ENCODE results near the gene ZNF575. TPM values are rescaled to one million over a fixed set of nuclear protein-coding genes. Genes with fewer than 3 reads are reported as not detected.

The ZNF575 gene
- total and polyA plus RNA-seq, 2 experiments from 2014 or later, result 0.10 to 0.65 TPM

- Histone ChIP-seq H3F3A (replicated peaks; ENCODE audit: low read depth) (no peaks in the 10 kb centered on the region), H2AFZ (no peak overlapping the region)
- no peak for DNase-seq (ENCODE audit: low spot score)
These were observed 46.6 kb upstream of the ZNF575 start for GRCh38 chr19:43486412-43486811.

More at GRCh38 chr19:43486412-43486811, 46.6 kb upstream of the ZNF575 start:
- no peaks in the 10 kb centered on the region for H3K4me1 Mint-ChIP-seq
- H3K4me3 Mint-ChIP-seq, result no peak overlapping the region
- peaks cover 4% of the 10 kb centered on the region for H3K27me3 Mint-ChIP-seq (ENCODE audit: insufficient read depth, low read depth, poor library complexity)
- Histone ChIP-seq H3K9me2 (ENCODE audit: insufficient read depth) (no peaks in the 10 kb centered on the region), H3K4me1 (ENCODE audit: insufficient read depth) (no peaks in the 10 kb centered on the region), H3K36me3 (ENCODE audit: insufficient read depth) (no peaks in the 10 kb centered on the region), H4K20me1 (replicated peaks; ENCODE audit: insufficient read depth) (no peaks in the 10 kb centered on the region), H3K27ac (ENCODE audit: low read depth) (no peak overlapping the region), H3K4me2 (no peak overlapping the region), H3K79me2 (replicated peaks; ENCODE audit: insufficient read depth) (no peaks in the 10 kb centered on the region), H3K27me3 (ENCODE audit: insufficient read depth) (no peaks in the 10 kb centered on the region), H3K4me3 (no peak overlapping the region)
- H3K9me3 Mint-ChIP-seq, result no peaks in the 10 kb centered on the region
- TF ChIP-seq POLR2AphosphoS5 (IDR thresholded peaks at IDR 0.05; ENCODE audit: low read depth) (no peak), REST (IDR thresholded peaks at IDR 0.05; ENCODE audit: unreplicated experiment) (no peak), JUNB (IDR thresholded peaks at IDR 0.05; ENCODE audit: unreplicated experiment) (no peak), ZNF114 (CRISPR knock-in tag; IDR thresholded peaks at IDR 0.05) (no peak), CTCF (conservative IDR thresholded peaks at IDR 0.05; ENCODE audit: low read depth in 2 of 2) (no peak), EZH2 (IDR thresholded peaks at IDR 0.05; ENCODE audit: low read depth, unreplicated experiment) (no peak), EZH2phosphoT487 (IDR thresholded peaks at IDR 0.05; ENCODE audit: unreplicated experiment) (no peak), STAT1 (IDR thresholded peaks at IDR 0.05; ENCODE audit: unreplicated experiment) (no peak), CREB1 (CRISPR knock-in tag; IDR thresholded peaks at IDR 0.05; ENCODE audit: low read depth) (no peak), ETS1 (IDR thresholded peaks at IDR 0.05) (no peak), NANOG (IDR thresholded peaks at IDR 0.05; ENCODE audit: borderline replicate concordance) (no peak), ZNF331 (CRISPR knock-in tag; IDR thresholded peaks at IDR 0.05; ENCODE audit: low read depth) (no peak), ZNF462 (CRISPR knock-in tag; IDR thresholded peaks at IDR 0.05) (no peak)
- H3K36me3 Mint-ChIP-seq (ENCODE audit: low read depth), result no peaks in the 10 kb centered on the region
- no peak for ATAC-seq
- H3K27ac Mint-ChIP-seq, result no peak overlapping the region

Data from GM23338 (cell line).